GM10248 (cell line): ENCODE measurements around the gene THUMPD2.

Experiments used
- CTCF ChIA-PET: fragments of 300-600 bp; sonication (Branson Sonifier 250); formaldehyde crosslinking; extraction: SDS; loops from one replicate; lab custom pipeline; 2021; ENCODE audit warnings: antibody characterized with exemption; lab: Yijun Ruan, JAX
- POLR2A ChIA-PET: fragments of 350-650 bp; sonication (Branson Sonifier 250); formaldehyde crosslinking; extraction: SDS; loops from one replicate; lab custom pipeline; 2020; ENCODE audit warnings: antibody characterized with exemption; lab: Yijun Ruan, JAX
- DNase-seq: peaks from one replicate; pipeline ENCODE4 v3.0.0; 2012; ENCODE audit errors: extremely low spot score
- TF ChIP-seq, protein P1 (sequence below): IDR thresholded peaks from 2 replicates; pipeline ENCODE4 v1.5.1; 2012; ENCODE audit warnings: mild to moderate bottlenecking, low read depth; ENCODE audit errors: extremely low read depth, missing control alignments, control extremely low read depth

THUMPD2 gene

DNA sequence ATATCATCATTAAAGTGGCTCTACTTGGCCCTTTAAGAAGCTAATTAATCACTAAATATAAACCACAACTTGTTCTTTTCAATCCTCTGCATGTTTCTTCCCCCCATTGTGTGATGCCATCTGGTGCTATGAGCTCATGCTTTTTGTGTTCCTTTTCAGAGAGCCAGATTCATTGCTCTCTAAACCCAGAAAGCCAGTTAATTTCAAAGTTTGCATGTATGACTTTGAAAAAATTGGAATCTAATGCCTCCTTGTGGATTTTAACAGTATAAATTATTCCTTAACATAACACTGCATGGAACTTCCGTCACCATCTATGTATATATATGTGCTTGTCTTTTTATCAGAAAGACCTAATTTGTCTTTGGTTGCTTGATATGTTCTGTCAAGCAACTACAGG lies 82.2 kb downstream of the THUMPD2 start:
- TF ChIP-seq, protein P1, sequence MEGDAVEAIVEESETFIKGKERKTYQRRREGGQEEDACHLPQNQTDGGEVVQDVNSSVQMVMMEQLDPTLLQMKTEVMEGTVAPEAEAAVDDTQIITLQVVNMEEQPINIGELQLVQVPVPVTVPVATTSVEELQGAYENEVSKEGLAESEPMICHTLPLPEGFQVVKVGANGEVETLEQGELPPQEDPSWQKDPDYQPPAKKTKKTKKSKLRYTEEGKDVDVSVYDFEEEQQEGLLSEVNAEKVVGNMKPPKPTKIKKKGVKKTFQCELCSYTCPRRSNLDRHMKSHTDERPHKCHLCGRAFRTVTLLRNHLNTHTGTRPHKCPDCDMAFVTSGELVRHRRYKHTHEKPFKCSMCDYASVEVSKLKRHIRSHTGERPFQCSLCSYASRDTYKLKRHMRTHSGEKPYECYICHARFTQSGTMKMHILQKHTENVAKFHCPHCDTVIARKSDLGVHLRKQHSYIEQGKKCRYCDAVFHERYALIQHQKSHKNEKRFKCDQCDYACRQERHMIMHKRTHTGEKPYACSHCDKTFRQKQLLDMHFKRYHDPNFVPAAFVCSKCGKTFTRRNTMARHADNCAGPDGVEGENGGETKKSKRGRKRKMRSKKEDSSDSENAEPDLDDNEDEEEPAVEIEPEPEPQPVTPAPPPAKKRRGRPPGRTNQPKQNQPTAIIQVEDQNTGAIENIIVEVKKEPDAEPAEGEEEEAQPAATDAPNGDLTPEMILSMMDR, result no peak
- POLR2A ChIA-PET, result no interaction called here
- DNase-seq, result no peak
- CTCF ChIA-PET, result interaction anchor here (0.9 to 2.9 kb wide), 3 partner anchors 10 to 33 kb away, joined by 3 to 14 read pairs (median 4); no protein-coding TSS in a partner anchor

DNA sequence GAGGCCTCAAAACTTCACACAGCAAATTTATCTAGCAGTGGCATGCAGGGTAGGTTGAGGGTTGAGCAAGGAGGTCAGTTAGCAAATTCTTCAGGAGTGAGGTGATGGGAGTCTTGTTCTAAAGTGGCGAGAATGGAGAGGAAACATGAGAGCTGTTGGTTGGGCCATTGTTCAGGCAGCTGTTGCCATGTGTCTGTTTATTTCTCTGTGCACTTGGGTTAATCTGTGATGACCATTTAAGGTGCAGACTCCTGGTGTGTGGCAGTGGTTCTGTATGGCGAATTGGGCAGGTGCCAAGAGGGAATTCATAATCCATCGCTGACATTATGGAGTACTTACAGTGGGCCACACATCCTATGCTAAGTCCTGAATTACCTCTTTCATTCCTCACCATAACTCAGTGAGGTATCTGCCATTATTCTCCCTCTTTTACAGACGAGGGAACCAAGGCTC lies 82.9 kb downstream of the THUMPD2 start:
- POLR2A ChIA-PET, result no interaction called here
- TF ChIP-seq, protein P1, result no peak
- CTCF ChIA-PET, result interaction anchor here (0.9 to 2.9 kb wide), 3 partner anchors 11 to 33 kb away, joined by 3 to 14 read pairs (median 4); no protein-coding TSS in a partner anchor
- DNase-seq, result no peak

DNA sequence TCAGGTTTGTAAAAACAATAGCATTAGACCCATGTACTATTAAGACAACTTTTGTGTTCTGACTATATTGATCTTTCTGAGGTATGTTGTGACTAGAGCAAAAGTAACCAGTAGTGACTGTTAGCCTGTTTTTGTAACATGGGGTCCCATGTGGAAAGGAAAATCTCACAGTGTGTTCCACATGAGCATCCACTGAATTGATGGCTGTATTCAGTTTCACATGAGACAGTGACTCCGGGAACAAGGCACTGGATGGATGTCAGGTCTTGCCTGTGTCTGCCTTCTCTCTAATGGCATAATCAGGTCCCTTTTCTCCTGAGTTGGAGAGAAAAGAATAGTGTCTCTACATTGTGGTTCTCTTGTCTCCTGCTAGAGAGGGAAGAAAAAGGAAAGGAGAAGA lies 85.8 kb downstream of the THUMPD2 start:
- POLR2A ChIA-PET, result no interaction called here
- CTCF ChIA-PET, result no interaction called here
- TF ChIP-seq, protein P1, result no peak

DNA sequence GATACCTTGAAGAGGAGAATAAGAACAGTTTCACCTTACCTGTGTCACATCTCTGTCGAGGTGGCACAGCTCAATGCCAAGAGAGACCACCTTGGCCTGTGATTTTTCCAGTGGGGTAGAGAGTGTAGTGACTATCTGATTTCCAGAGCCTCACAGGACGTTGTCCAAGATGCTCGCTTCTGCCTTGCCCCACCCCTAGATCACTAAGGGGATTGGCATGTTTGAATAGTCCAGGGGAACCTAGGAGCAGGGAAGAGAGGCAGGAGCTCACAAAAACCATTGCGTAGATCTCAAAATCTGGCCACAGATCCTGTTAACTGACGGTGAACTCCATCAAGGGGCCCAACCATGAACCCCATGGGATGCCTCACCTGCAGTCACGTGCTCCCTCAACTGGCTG lies 89.2 kb downstream of the THUMPD2 start:
- ChIA-PET CTCF (interaction anchor here (1.4 kb wide), 1 partner anchor 14 kb away, joined by 4 read pairs; no protein-coding TSS in a partner anchor), POLR2A (no interaction called here)
- no peak for DNase-seq
- TF ChIP-seq, protein P1, result no peak

More for the DNA sequence above, 85.8 kb downstream of the THUMPD2 start:
- DNase-seq, result no peak

DNA sequence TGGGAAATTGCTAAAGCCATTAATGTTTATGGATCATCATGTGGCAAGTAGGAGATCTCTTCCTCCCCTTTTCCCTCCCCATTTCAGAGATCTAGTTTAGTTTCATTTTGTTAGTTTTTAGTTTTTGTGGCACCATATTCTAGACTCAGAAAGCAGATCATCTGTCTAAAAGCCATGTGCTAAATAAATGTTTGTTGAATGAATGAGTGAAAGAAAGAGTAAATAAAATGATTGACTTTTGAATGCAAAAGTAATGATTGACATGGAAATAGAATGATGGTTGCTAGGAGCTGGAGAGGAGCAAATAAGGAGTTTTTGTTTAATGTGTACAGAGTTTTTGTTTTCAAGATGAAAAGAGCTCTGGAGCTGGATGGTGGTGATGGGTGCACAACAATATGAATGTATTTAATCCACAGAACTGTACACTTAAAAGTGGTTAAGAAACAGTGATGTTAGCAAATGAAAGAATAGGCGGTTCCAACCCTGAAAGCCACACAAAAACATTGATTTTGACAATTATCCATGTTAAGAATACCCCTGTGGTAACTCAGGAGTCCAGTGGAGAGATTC lies 89.7 kb downstream of the THUMPD2 start:
- POLR2A ChIA-PET, result no interaction called here
- DNase-seq, result no peak
- TF ChIP-seq, protein P1, result no peak
- CTCF ChIA-PET, result interaction anchor here (1.4 kb wide), 1 partner anchor 14 kb away, joined by 4 read pairs; no protein-coding TSS in a partner anchor

DNA sequence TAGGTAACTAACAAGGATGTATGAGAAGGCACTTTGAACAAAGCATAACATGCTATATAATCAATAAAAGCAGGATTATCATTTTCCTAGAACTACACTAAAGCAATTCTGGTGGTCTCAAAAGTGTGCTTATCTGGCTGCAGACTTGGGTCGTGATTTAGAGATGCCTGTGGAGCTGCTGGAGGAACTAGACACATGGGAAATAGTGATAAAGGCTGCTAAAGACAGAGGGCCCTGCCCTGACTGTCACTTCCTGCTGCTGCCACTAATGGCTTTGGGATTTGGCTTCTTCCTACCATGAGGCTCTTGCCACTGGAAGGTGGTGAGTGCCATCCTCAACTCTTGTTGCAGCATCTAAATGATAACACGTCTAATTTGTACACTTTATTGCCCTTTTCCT lies 90.9 kb downstream of the THUMPD2 start:
- POLR2A ChIA-PET, result no interaction called here
- TF ChIP-seq, protein P1, result no peak
- CTCF ChIA-PET, result no interaction called here
- DNase-seq, result no peak
